Peyer's patch (tissue), 4 donors: ENCODE data around the gene BCL6B. TPM values are rescaled to one million over a fixed set of nuclear protein-coding genes. Genes with fewer than 3 reads are reported as not detected.
A peak's percentile ranks its signal among the peaks of the same experiment; 100 is the strongest.

Source experiments
- DNase-seq, 3 donors: peaks; one replicate each; pipeline ENCODE4 v3.0.0-alpha.2; 2017 to 2019
- H3K27ac ChIP-seq, 4 donors: fragments of 200-600 bp; sonication (generic); one replicate each; pipeline ENCODE4 v1.5.1; 2016 to 2019
- H3K27me3 ChIP-seq, 2 donors: fragments of 200-600 bp; sonication (generic); one replicate each; pipeline ENCODE4 v1.5.1; 2019
- H3K36me3 ChIP-seq, 3 donors: fragments of 200-600 bp; sonication (generic); one replicate each; pipeline ENCODE4 v1.5.1; 2016 to 2019
- H3K4me1 ChIP-seq, 4 donors: fragments of 200-600 bp; sonication (generic); one replicate each; pipeline ENCODE4 v1.5.1; 2016 to 2019
- H3K4me3 ChIP-seq, 4 donors: fragments of 200-600 bp; sonication (generic); 1 replicate in 3 of 4; 2 replicates in 1 of 4; pipeline ENCODE4 v1.5.1; 2016 to 2019; ENCODE audit warnings: mild to moderate bottlenecking in 1 of 4
- H3K9me3 ChIP-seq, 4 donors: fragments of 200-600 bp; sonication (generic); one replicate each; pipeline ENCODE4 v1.5.1; 2016 to 2019; ENCODE audit warnings: mild to moderate bottlenecking in 1 of 4
- POLR2A ChIP-seq, 2 donors: fragments of 450-650 bp; IDR thresholded peaks; one replicate each; pipeline ENCODE4 v1.5.1; 2017; ENCODE audit warnings: antibody characterized with exemption in 2 of 2, mild to moderate bottlenecking in 2 of 2, moderate library complexity in 2 of 2
- total RNA-seq, 4 donors: library from RNA; depleted of rRNA; stranded (reverse); fragments of >200 nt; gene quantifications; one replicate each; pipeline ENCODE4 v1.1.0, GENCODE V29; 2016
- TF ChIP-seq, protein P1 (sequence below), 6 experiments: fragments of 450-650 bp in 4 of 6; fragments of 200-600 bp in 2 of 6; sonication (generic) in 1 of 6; IDR thresholded peaks; one replicate each; pipeline ENCODE4 v1.5.1; 2017 to 2019; ENCODE audit warnings: antibody characterized with exemption in 6 of 6, mild to moderate bottlenecking in 3 of 6, moderate library complexity in 1 of 6

Gene BCL6B
- total RNA-seq, 4 donors from 2014 or later, result 0.57 to 9.9 (median 1.4) TPM

DNA sequence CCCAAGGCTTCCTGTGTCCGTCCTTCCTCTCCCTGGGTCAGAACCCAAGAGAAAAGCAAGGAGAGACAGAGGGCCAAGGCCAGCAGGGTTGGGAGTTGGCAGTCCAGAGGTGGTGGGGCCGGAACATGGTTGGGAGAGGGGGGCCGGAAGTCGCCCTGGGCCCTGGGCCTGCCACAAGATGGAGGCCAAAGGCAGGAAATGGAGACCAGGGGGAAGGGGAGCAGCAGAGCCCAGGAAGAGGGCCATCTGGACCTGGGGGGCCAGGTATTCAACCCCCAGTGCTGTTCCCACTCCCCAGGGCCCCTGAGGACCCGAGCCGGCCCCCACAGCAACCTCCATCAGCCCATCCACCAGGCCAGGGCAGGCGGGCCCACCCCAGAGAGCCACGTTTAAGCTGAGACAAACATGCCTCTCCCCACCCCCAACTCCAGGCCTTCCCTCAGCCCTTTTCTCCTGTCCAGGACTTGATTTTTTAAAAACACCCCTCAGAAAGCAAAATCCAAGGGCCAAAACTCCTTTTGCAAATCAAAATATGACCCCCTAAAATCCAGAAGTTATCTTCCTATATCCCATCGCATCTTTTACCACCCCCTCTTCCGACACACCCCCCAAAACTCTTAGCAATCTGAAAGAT lies 4.4 kb upstream of the BCL6B start:
- H3K27me3 ChIP-seq, result no peaks in the 10 kb centered on the region
- no peaks in the 10 kb centered on the region for H3K36me3 ChIP-seq
- peak overlapping the region; percentile 10 to 53 (median 32) for H3K4me3 ChIP-seq
- no peak for TF ChIP-seq POLR2A (IDR thresholded peaks at IDR 0.05)
- TF ChIP-seq, protein P1, sequence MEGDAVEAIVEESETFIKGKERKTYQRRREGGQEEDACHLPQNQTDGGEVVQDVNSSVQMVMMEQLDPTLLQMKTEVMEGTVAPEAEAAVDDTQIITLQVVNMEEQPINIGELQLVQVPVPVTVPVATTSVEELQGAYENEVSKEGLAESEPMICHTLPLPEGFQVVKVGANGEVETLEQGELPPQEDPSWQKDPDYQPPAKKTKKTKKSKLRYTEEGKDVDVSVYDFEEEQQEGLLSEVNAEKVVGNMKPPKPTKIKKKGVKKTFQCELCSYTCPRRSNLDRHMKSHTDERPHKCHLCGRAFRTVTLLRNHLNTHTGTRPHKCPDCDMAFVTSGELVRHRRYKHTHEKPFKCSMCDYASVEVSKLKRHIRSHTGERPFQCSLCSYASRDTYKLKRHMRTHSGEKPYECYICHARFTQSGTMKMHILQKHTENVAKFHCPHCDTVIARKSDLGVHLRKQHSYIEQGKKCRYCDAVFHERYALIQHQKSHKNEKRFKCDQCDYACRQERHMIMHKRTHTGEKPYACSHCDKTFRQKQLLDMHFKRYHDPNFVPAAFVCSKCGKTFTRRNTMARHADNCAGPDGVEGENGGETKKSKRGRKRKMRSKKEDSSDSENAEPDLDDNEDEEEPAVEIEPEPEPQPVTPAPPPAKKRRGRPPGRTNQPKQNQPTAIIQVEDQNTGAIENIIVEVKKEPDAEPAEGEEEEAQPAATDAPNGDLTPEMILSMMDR (IDR thresholded peaks at IDR 0.05), result no peak
- DNase-seq, result no peak
- H3K9me3 ChIP-seq, result no peaks in the 10 kb centered on the region
- peaks cover 2 to 57% (median 21%) of the 10 kb centered on the region in 4 donors for H3K4me1 ChIP-seq
- peak overlapping the region; percentile 62 to 82 (median 72) for H3K27ac ChIP-seq

DNA sequence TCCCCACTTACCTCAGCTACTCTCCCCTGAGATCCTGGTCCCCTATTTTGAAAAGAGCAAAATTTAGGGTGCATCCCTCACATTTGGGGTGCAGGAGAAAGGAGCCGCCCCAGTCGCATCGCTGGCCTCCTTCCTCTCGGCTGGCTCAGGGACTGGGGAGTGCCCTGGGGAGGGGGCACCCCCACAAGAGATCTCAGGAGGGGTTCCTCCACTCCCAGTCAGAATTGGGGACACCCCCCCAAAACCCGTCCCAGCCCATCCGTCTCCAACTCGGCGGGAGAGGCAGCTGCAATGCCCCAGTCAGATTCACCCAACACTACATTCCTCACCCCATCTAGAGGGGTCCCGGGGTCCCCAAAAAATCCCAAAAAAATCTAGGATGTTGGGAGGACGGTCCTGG lies 3.5 kb upstream of the BCL6B start:
- no peak for DNase-seq
- TF ChIP-seq, protein P1 (IDR thresholded peaks at IDR 0.05), result no peak
- no peak for TF ChIP-seq POLR2A (IDR thresholded peaks at IDR 0.05)
- Histone ChIP-seq H3K9me3 (no peaks in the 10 kb centered on the region), H3K27ac (peak overlapping the region; percentile 62 to 82 (median 72)), H3K27me3 (no peaks in the 10 kb centered on the region), H3K4me1 (peaks cover 2 to 52% (median 17%) of the 10 kb centered on the region in 4 donors), H3K4me3 (peak overlapping the region; percentile 10 to 53 (median 32)), H3K36me3 (no peaks in the 10 kb centered on the region)

DNA sequence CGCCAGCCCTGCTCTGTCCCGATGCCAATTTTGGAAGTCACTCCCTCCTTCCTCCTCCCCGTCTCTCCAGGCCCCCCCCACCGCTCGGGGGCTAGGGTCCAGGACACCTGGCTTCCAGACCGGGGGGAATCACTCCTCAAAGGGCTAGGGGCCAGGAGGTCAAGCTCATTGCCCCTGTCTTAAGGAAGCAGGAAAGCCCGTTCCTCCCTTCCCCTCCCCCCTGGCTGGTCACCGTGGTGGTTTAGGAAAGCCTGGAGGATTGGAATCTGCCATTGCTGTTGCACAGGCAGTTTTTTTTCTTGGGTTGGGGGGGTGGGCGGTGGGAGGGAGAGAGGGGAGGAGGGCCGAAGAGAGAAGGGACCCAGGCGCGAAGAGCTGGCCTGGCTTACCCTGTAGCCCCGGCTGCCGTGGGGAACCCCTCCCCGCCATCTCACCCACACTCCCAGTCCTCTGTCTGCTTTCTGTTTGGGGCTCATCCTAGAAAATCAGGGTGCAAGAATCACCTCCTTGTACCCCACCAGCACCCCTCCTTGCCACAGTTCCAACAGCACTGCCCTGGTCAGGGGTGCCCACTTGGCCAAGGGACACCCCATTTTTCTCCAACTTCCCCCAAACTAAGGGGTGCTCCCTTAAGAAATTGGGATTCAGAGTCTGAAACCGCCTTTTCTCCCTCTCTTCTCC lies 2.9 kb upstream of the BCL6B start:
- no peak for TF ChIP-seq POLR2A (IDR thresholded peaks at IDR 0.05)
- TF ChIP-seq, protein P1 (IDR thresholded peaks at IDR 0.05), result no peak
- Histone ChIP-seq H3K36me3 (no peaks in the 10 kb centered on the region), H3K27me3 (no peaks in the 10 kb centered on the region), H3K4me1 (peaks cover 2 to 52% (median 17%) of the 10 kb centered on the region in 4 donors), H3K4me3 (peak overlapping the region; percentile 10 to 53 (median 29)), H3K27ac (peak overlapping the region; percentile 62 to 82 (median 72)), H3K9me3 (no peaks in the 10 kb centered on the region)
- peak in 1 of 3 donors; percentile 56 for DNase-seq

GRCh38 chr17:7020894-7021664 lies 1.8 kb upstream of the BCL6B start:
- peaks cover 2 to 42% (median 14%) of the 10 kb centered on the region in 4 donors for H3K4me1 ChIP-seq
- H3K27ac ChIP-seq, result peak overlapping the region in 2 of 4 donors; percentile 45 to 69
- H3K27me3 ChIP-seq, result no peaks in the 10 kb centered on the region
- no peaks in the 10 kb centered on the region for H3K9me3 ChIP-seq
- no peaks in the 10 kb centered on the region for H3K36me3 ChIP-seq
- no peak for DNase-seq
- no peak for TF ChIP-seq POLR2A (IDR thresholded peaks at IDR 0.05)
- no peak overlapping the region for H3K4me3 ChIP-seq

- Histone ChIP-seq H3K4me1 (peaks cover 2 to 31% (median 14%) of the 10 kb centered on the region in 4 donors), H3K4me3 (peak overlapping the region; percentile 4 to 46 (median 35)), H3K9me3 (no peaks in the 10 kb centered on the region), H3K36me3 (no peaks in the 10 kb centered on the region), H3K27me3 (no peaks in the 10 kb centered on the region), H3K27ac (peak overlapping the region; percentile 60 to 70 (median 66))
- TF ChIP-seq, protein P1 (IDR thresholded peaks at IDR 0.05), result peak; percentile 88 to 96 (median 94)
- no peak for TF ChIP-seq POLR2A (IDR thresholded peaks at IDR 0.05)
- DNase-seq, result peak; percentile 79 to 91 (median 86)
These were observed 664 bp upstream of the BCL6B start for GRCh38 chr17:7021993-7022778.
